ENCODE results near the gene IFNGR2.
"Not testable (repeated sequence)": the region's sequence is repeated elsewhere in the genome, so short reads cannot be mapped to it uniquely, and the experiment has no call there.

The IFNGR2 gene

GRCh38 chr21:33403128-33403785 is at the start of gene IFNGR2:
Gene IFNGR2, plus strand, starts transcription at chr21:33403413. Its CDS starts 131 bp downstream, at chr21:33403544.
- DNase-seq: peak; percentile 67

- no peak for DNase-seq
Measured at GRCh38 chr21:33355355-33355754, 47.9 kb upstream of the IFNGR2 start.

GRCh38 chr21:33355996-33356395 is 47.2 kb upstream of the IFNGR2 start:
- DNase-seq: no peak

- no peak for DNase-seq
Measured at GRCh38 chr21:33357177-33357576, 46.0 kb upstream of the IFNGR2 start.

GRCh38 chr21:33359446-33359845 is 43.8 kb upstream of the IFNGR2 start:
- no peak for DNase-seq

- DNase-seq: no peak
Measured at GRCh38 chr21:33360281-33360680, 42.9 kb upstream of the IFNGR2 start.

- peak; percentile 90 for DNase-seq
Measured at GRCh38 chr21:33360881-33361602, 42.2 kb upstream of the IFNGR2 start.

GRCh38 chr21:33362044-33362555 is 41.1 kb upstream of the IFNGR2 start:
- peak; percentile 93 for DNase-seq

- DNase-seq: not testable (repeated sequence)
Measured at GRCh38 chr21:33363911-33364609, 39.2 kb upstream of the IFNGR2 start.

- DNase-seq: no peak
Measured at GRCh38 chr21:33364830-33365229, 38.4 kb upstream of the IFNGR2 start.

- peak; percentile 36 for DNase-seq
Measured at GRCh38 chr21:33367309-33367973, 35.8 kb upstream of the IFNGR2 start.

- DNase-seq: no peak
Measured at GRCh38 chr21:33368124-33368523, 35.1 kb upstream of the IFNGR2 start.

- no peak for DNase-seq
Measured at GRCh38 chr21:33368576-33368975, 34.6 kb upstream of the IFNGR2 start.

GRCh38 chr21:33369586-33369985 is 33.6 kb upstream of the IFNGR2 start:
- DNase-seq: no peak

GRCh38 chr21:33370305-33370704 is 32.9 kb upstream of the IFNGR2 start:
- no peak for DNase-seq

GRCh38 chr21:33371366-33371765 is 31.8 kb upstream of the IFNGR2 start:
- DNase-seq: no peak

- DNase-seq: no peak
Measured at GRCh38 chr21:33372582-33372981, 30.6 kb upstream of the IFNGR2 start.

GRCh38 chr21:33373451-33373850 is 29.8 kb upstream of the IFNGR2 start:
- no peak for DNase-seq

GRCh38 chr21:33374080-33374449 is 29.1 kb upstream of the IFNGR2 start:
- no peak for DNase-seq

- peak; percentile 63 for DNase-seq
Measured at GRCh38 chr21:33374450-33375096, 28.6 kb upstream of the IFNGR2 start.

GRCh38 chr21:33375101-33375644 is 28.0 kb upstream of the IFNGR2 start:
- DNase-seq: no peak

- DNase-seq: no peak
Measured at GRCh38 chr21:33377221-33377920, 25.8 kb upstream of the IFNGR2 start.

All from NCI-H69 (cell line).